ENCODE measurements around the gene CHIT1.
A peak's percentile ranks its signal among the peaks of the same experiment; 100 is the strongest.

The CHIT1 gene

DNA sequence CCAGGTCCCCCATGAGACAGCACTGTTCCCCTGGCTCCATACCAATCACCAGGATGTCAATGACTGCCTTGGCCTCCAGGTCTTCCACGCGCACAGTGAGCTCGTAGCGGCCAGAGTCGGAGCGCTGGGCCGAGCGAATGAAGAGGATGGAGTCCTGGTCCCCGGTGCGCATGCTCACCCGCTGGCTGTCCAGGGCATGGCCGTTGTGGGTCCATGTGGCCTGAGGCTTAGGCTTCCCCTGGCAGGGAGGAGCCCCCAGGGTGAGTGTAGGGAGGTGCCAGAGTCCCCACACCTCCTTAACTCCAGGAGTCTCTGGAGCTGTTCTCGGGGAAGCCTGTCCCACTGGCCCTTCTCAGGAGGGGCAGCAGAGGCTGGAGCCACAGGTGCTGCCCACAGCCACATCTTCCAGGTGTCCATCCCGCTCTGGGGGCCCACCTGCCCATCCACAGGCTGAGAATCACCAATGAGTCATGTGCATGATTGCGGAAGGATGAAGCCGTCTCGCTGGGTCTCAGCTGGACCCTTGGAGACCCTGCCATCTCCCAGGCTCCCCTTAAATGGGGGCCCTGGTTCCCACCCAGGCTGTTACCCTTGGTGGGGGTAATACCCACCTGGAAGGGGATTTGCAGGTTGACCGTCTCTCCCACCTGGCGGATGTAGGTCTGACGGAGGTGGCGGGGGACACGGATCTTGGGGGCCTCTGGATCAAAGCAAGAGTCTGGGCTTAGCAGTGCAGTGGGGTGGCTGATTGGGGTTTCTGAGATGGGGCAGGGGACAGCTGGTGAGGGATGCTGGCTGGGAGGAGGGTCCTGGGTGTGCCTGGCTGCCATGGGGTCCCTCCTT is 57.9 kb downstream of the CHIT1 start:
- DNase-seq, result no peak
- in situ Hi-C loops (cut with HindIII; ENCODE audit: low pct_ligation_motif_present, low pct_unique_long_range_greater_than_20kb, low sequenced_read_pairs), result no loop called here

DNA sequence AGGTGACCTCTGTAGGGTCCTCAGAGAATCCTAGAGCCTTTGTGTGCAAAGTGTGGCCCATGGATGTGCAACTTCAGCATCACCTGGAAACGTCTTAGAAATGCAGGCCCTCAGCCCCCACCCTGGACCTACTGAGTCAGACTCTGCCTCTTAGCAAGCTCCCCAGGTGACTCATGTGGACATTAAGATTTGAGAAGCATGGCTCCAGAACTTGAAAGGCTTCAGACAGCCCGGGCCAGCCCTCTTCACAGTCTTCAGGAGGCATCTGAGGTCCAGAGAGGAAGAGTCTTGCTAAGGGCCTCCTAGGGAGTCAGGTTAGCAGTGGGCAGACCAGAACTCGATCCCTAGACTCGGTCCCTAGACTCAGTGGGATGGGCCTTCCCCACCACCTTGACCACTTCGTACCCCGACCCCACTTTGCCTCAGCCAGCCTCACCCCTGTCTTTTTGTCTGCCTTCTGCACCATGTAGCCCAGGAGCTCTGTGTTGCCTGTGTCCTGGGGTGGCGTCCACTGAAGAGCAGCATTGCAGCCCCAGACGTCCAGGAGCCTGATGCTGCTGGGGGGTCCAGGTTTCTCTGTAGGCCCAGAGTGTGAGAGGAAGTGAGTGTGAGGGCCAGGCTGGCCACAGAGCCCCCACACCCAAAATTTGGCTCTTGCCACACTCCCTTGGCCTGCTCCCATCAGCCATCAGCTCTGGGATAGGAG is 58.7 kb downstream of the CHIT1 start:
- in situ Hi-C loops (cut with HindIII; ENCODE audit: low pct_ligation_motif_present, low pct_unique_long_range_greater_than_20kb, low sequenced_read_pairs), result no loop called here
- DNase-seq, result peak; percentile 15

DNA sequence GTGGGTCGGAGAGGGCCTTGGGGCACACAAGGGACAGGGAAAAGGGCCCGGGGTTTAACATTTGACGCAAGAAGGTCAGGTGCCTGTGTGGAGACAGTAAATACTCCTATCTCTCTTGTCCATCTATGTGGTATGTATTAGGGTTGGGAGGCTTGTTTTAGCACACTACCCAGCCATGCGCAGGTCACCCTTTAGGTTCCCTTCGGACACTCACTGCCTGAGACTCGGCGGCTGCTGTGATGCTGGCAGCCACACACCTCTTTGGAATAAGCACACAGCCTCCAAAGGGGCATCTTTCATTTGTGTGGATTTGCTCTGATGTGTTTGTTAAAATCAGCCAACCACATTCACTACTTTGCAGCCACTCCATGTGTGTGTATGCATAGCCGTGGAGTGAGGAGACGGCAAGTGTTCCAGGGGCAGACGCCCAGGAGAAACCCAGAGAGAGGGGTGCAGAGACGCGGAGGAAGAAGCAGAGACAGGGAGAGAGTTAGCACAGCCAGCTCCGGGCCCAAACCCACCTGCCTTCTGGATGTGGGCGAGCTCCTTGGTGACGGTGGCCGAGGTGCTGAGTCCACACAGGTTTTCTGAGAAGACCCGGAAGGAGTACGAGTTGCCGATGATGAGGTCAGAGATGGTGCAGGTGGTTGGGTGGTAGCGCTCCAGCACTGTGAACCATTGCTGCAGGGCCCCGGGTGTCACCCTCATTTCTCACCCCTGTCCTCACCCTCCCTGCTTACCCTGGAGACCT is 59.5 kb downstream of the CHIT1 start:
- in situ Hi-C loops (cut with HindIII; ENCODE audit: low pct_ligation_motif_present, low pct_unique_long_range_greater_than_20kb, low sequenced_read_pairs), result no loop called here
- DNase-seq, result no peak

DNA sequence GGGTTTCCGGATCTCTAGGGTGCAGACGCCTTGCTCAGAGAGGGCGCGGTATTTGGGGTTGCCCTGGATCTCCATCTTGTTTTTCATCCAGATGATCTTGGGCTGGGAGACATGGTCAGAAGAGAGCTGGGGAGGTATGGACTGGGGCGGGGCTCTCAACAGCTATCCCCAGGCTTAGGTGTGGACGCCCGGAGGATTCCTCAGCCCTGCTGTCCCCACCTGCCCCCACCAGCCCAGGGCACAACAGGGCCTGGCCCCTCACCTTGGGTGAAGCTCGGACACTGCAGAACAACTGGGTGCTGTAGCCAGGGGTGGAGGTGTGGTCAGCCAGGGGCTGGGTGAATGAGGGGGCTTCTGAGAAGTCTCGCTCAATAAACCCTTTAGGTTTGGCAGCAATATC is 60.5 kb downstream of the CHIT1 start:
- in situ Hi-C loops (cut with HindIII; ENCODE audit: low pct_ligation_motif_present, low pct_unique_long_range_greater_than_20kb, low sequenced_read_pairs), result no loop called here

DNA sequence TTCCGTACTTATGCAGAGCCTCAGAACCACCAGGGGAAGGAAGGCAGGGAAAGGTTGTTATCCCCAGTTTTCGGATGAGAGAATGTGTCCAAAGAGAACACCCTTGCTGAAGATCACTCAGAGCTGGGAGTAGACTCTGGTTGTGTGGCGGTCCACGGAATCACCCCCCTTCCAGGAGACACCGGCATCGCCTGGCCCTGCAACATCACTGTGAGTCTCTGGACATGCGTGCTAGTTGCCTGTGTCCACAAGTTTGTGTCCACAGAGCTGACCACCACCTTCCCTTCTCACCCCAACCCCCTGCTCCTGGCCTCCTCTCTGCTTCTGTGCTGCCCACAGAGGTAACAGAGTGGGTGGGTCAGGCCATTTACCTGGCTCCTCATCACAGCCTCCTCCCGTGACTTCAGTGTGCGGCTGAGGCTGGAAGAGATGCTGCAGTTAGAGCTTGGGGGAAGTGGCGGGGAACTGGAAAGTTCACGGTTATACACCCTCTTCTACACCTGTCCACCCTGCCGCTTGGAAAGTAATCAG is 61.2 kb downstream of the CHIT1 start:
- in situ Hi-C loops (cut with HindIII; ENCODE audit: low pct_ligation_motif_present, low pct_unique_long_range_greater_than_20kb, low sequenced_read_pairs), result no loop called here
- DNase-seq, result no peak

More for the DNA sequence above, 60.5 kb downstream of the CHIT1 start:
- no peak for DNase-seq

DNA sequence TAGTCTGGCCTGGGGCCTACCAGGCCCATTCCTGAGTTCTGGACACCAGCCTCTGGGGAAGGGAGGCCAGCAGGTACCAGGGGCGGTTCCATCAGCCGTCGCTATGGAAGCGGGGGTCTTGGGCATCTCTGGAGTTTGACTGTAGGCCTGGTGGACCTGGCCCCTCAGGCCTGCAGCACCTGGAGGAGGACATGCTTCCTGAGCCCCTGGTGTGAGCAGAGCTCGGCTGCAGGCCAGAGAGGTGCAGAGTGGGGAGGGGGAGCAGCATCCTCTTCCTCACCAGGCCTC is 61.6 kb downstream of the CHIT1 start:
- in situ Hi-C loops (cut with HindIII; ENCODE audit: low pct_ligation_motif_present, low pct_unique_long_range_greater_than_20kb, low sequenced_read_pairs), result no loop called here
- DNase-seq, result no peak

DNA sequence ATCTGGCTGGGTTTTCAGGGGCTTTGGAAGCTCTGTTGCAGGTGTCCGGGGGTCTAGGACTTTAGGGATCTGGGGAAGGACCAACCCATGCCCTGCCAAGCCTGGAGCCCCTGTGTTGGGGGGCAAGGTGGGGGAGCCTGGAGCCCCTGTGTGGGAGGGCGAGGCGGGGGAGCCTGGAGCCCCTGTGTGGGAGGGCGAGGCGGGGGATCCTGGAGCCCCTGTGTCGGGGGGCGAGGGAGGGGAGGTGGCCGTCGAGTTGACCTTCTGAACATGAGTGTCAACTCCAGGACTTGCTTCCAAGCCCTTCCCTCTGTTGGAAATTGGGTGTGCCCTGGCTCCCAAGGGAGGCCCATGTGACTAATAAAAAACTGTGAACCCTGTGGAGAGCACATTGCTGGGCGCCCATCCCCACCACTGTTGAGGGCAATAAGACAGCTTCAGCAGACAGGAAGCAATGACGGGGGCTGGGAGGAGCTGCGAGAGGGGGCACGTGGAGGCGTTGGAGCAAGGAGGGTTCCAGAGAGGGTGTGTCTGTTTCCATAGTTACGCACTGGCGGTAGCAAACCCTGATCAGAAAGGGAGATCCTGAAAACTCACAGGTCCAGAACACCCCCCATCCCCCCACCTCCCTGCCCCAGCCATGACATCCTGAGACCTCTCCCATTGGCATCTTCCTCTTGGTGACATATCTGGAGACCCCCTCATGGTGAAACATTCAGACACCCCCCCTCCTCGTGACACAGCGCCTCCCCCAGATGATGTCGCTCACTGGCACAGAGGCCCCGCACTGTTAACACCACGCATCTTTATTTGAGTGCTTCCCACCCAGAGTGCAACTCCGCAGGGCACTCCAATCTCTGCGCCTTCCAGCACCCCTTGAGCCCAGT is 62.2 kb downstream of the CHIT1 start:
- DNase-seq, result no peak
- in situ Hi-C loops (cut with HindIII; ENCODE audit: low pct_ligation_motif_present, low pct_unique_long_range_greater_than_20kb, low sequenced_read_pairs), result no loop called here

DNA sequence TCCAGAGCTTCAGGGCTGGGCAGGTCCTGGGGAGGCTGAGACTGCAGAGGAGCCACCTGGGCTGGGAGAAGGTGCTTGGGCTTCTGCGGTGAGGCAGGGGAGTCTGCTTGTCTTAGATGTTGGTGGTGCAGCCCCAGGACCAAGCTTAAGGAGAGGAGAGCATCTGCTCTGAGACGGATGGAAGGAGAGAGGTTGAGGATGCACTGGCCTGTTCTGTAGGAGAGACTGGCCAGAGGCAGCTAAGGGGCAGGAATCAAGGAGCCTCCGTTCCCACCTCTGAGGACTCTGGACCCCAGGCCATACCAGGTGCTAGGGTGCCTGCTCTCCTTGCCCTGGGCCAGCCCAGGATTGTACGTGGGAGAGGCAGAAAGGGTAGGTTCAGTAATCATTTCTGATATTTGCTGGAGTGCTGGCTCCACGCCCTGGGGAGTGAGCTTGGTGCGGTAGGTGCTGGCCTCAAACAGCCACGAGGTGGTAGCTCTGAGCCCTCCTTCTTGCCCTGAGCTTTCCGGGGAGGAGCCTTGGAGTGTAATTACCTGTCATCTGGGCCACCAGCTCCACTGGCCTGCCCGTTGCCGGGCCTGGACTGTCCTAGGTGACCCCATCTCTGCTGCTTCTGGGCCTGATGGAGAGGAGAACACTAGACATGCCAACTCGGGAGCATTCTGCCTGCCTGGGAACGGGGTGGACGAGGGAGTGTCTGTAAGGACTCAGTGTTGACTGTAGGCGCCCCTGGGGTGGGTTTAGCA is 63.1 kb downstream of the CHIT1 start:
- DNase-seq, result no peak
- in situ Hi-C loops (cut with HindIII; ENCODE audit: low pct_ligation_motif_present, low pct_unique_long_range_greater_than_20kb, low sequenced_read_pairs), result no loop called here
